Testis (tissue), 3 donors: ENCODE results near the gene BPIFB2. TPM values are rescaled to one million over a fixed set of nuclear protein-coding genes. Genes with fewer than 3 reads are reported as not detected.

ENCODE experiments used
- DNase-seq: peaks from one replicate; pipeline ENCODE4 v3.0.0-alpha.2; 2019
- H3K27ac ChIP-seq, 2 donors: fragments of 200-600 bp; sonication (generic); one replicate each; pipeline ENCODE4 v1.5.1; 2019
- H3K27me3 ChIP-seq: fragments of 200-600 bp; sonication (generic); one replicate; pipeline ENCODE4 v1.5.1; 2019
- H3K36me3 ChIP-seq: fragments of 200-600 bp; sonication (generic); one replicate; pipeline ENCODE4 v1.5.1; 2017; ENCODE audit warnings: low read depth; ENCODE audit errors: missing control alignments
- H3K4me1 ChIP-seq: fragments of 200-600 bp; sonication (generic); one replicate; pipeline ENCODE4 v1.5.1; 2019
- H3K4me3 ChIP-seq, 2 donors: fragments of 200-600 bp; sonication (generic); one replicate each; pipeline ENCODE4 v1.5.1; 2017 to 2019
- H3K9me3 ChIP-seq: fragments of 200-600 bp; sonication (generic); one replicate; pipeline ENCODE4 v1.5.1; 2017
- CTCF ChIP-seq, 3 experiments: fragments of 450-650 bp in 2 of 3; fragments of 200-600 bp in 1 of 3; sonication (generic) in 1 of 3; IDR thresholded peaks; one replicate each; pipeline ENCODE4 v1.5.1; 2016 to 2019; ENCODE audit warnings: antibody characterized with exemption in 3 of 3, mild to moderate bottlenecking in 2 of 3, moderate library complexity in 1 of 3
- POLR2A ChIP-seq: fragments of 450-650 bp; IDR thresholded peaks from one replicate; pipeline ENCODE4 v1.6.1; 2017; ENCODE audit warnings: antibody characterized with exemption, mild to moderate bottlenecking, moderate library complexity
- WGBS, 2 donors: methylation state at CpG; one replicate each; pipeline ENCODE4 v1.1.5; 2018; 5-methylcytosine and 5-hydroxymethylcytosine counted together
- intact Hi-C: fragments of 100-400 bp; cut with DNase I; formaldehyde crosslinking; loops from one replicate; pipeline ENCODE4 v1.15.1; 2023; ENCODE audit warnings: low total_unique reads
- polyA plus RNA-seq: library from polyadenylated mRNA; stranded (reverse); fragments of 350-450 nt; fragmentation: Illumina TruSeq; extraction: RNeasy Lipid Tissue Mini Kit (QIAGEN cat#74804); gene quantifications from one replicate; pipeline ENCODE4 v1.2.3, GENCODE V29; 2014; ENCODE audit warnings: low read depth, low replicate concordance; ENCODE audit not compliant: insufficient read depth
- total RNA-seq, 2 donors: library from RNA; depleted of rRNA; stranded (reverse); fragments of >200 nt; gene quantifications; one replicate each; pipeline ENCODE4 v1.2.3, GENCODE V29; 2016

The BPIFB2 gene
- total and polyA plus RNA-seq, 3 donors from 2014 or later = 0.56 to 1.6 (median 1.4) TPM

- DNase-seq = no peak
- 84 to 96% methylated on average over 9 of the region's 9 CpGs for WGBS, 2 donors
- H3K27ac ChIP-seq = no peak overlapping the region
- H3K4me3 ChIP-seq = no peak overlapping the region
- no peaks in the 10 kb centered on the region for H3K36me3 ChIP-seq
- H3K27me3 ChIP-seq = no peaks in the 10 kb centered on the region
- no peaks in the 10 kb centered on the region for H3K9me3 ChIP-seq
- intact Hi-C loops = no loop called here
- H3K4me1 ChIP-seq = peaks cover 3% of the 10 kb centered on the region
- TF ChIP-seq POLR2A = no peak
- no peak for TF ChIP-seq CTCF (IDR thresholded peaks at IDR 0.05)
These were observed 28.1 kb upstream of the BPIFB2 start for GRCh38 chr20:32979201-32979998.

GRCh38 chr20:32980131-32980941, 27.2 kb upstream of the BPIFB2 start:
- no peak for DNase-seq

GRCh38 chr20:32980990-32981389, 26.5 kb upstream of the BPIFB2 start:
- intact Hi-C loops = no loop called here
- Histone ChIP-seq H3K36me3 (no peaks in the 10 kb centered on the region), H3K4me3 (no peak overlapping the region), H3K27ac (no peak overlapping the region), H3K9me3 (no peaks in the 10 kb centered on the region), H3K4me1 (peaks cover 3% of the 10 kb centered on the region), H3K27me3 (no peaks in the 10 kb centered on the region)
- TF ChIP-seq POLR2A (no peak), CTCF (IDR thresholded peaks at IDR 0.05) (no peak)
- 85 to 87% methylated on average over 6 of the region's 6 CpGs for WGBS, 2 donors
- DNase-seq = no peak

More at GRCh38 chr20:32980131-32980941, 27.2 kb upstream of the BPIFB2 start:
- no peak overlapping the region for H3K4me3 ChIP-seq
- no peaks in the 10 kb centered on the region for H3K9me3 ChIP-seq
- no peak overlapping the region for H3K27ac ChIP-seq
- intact Hi-C loops = no loop called here
- H3K27me3 ChIP-seq = no peaks in the 10 kb centered on the region
- H3K36me3 ChIP-seq = no peaks in the 10 kb centered on the region
- no peak for TF ChIP-seq CTCF (IDR thresholded peaks at IDR 0.05)
- TF ChIP-seq POLR2A = no peak
- peaks cover 3% of the 10 kb centered on the region for H3K4me1 ChIP-seq
- 76 to 87% methylated on average over 3 to 19 of the region's 19 CpGs for WGBS, 2 donors

GRCh38 chr20:32982617-32983458, 24.7 kb upstream of the BPIFB2 start:
- Histone ChIP-seq H3K4me1 (peaks cover 3% of the 10 kb centered on the region), H3K27me3 (no peaks in the 10 kb centered on the region), H3K9me3 (no peaks in the 10 kb centered on the region), H3K27ac (no peak overlapping the region), H3K36me3 (no peaks in the 10 kb centered on the region), H3K4me3 (no peak overlapping the region)
- intact Hi-C loops = no loop called here
- no peak for DNase-seq
- WGBS, 2 donors = 33 to 45% methylated on average over 10 of the region's 10 CpGs
- TF ChIP-seq POLR2A (no peak), CTCF (IDR thresholded peaks at IDR 0.05) (no peak)
